Measurements from ENCODE around the gene ZNF853. TPM values are rescaled to one million over a fixed set of nuclear protein-coding genes. Genes with fewer than 3 reads are reported as not detected.
"Not testable (repeated sequence)": the region's sequence is repeated elsewhere in the genome, so short reads cannot be mapped to it uniquely, and the experiment has no call there.

Gene ZNF853
- total RNA-seq, 2 donors from 2014 or later: 16.5 to 17.2 TPM

DNA sequence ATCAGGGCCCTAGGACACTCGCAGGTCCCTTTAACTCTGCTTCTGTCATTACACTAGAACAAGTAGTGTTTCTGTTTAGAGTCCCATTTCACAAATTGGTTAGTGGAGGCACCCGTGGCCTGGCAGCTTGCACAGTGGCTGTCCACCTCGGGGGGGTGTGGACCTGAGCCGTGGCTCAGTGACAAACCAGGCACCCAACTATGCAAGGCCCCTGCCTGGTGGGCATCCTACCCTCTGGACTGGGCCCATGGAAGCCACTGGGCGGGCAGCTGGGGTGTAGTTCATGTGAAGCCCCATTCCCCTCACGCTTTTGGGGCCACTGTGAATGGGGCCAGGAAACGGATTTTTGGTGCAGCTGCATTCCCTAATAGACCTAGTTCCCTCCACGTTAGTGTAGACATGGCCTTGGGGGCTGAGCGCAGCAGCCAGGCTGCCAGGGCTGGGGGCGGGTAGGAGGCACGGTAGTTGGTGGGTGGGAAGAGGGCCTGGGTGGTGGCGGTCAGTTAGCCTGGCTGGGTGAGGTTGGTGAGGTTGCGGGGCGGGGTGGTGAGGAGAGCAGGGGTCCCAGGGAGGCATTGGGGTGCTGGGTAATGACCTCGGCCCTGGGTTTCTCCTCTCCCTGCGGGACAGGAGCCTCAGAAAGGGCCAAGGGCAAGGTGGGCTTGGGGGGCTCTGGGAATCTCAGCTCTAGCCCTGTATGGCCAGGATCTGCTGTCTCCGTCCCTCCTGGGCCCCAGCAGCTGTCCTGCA, 40.4 kb downstream of the ZNF853 start:
- no peak for TF ChIP-seq POLR2A (IDR thresholded peaks at IDR 0.05)
- TF ChIP-seq POLR2AphosphoS5 (IDR thresholded peaks at IDR 0.05): no peak
- TF ChIP-seq CTCF (IDR thresholded peaks at IDR 0.05): no peak
- intact Hi-C loops (cut with DNase I): no loop called here
- 95% methylated on average over 17 of the region's 17 CpGs for WGBS
- H3K4me3 ChIP-seq: no peak overlapping the region
- H3K4me1 ChIP-seq (replicated peaks): no peaks in the 10 kb centered on the region
- H3K36me3 ChIP-seq: peaks cover 0 to 35% of the 10 kb centered on the region in 2 donors
- DNase-seq (ENCODE audit: low spot score): no peak
- H3K9me3 ChIP-seq: no peaks in the 10 kb centered on the region
- no peak overlapping the region for H3K27ac ChIP-seq
- no peaks in the 10 kb centered on the region for H3K27me3 ChIP-seq (replicated peaks; ENCODE audit: insufficient read depth)

DNA sequence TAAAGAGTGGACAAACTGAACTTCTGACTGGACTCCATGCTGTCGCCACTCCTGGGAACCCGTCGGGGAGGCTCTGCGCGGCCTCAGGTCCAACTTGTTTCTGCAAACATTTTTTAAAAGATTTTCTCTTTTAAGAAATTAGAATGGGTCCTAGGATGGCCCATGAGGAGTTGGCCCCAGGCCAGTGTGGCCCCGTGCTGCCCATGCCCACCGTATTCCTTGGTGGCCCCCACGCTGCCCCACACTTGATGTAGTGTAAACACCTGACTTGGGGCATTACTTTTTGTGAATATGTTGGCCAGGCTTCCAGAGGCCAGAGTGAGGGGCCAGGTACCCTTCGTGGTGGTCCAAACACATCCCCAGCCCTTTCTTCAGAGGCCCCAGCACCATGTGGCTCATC, 41.0 kb downstream of the ZNF853 start:
- intact Hi-C loops (cut with DNase I): no loop called here
- Histone ChIP-seq H3K36me3 (peaks cover 0 to 35% of the 10 kb centered on the region in 2 donors), H3K27me3 (replicated peaks; ENCODE audit: insufficient read depth) (no peaks in the 10 kb centered on the region), H3K4me3 (no peak overlapping the region), H3K9me3 (no peaks in the 10 kb centered on the region), H3K27ac (no peak overlapping the region), H3K4me1 (replicated peaks) (no peaks in the 10 kb centered on the region)
- no peak for TF ChIP-seq POLR2AphosphoS5 (IDR thresholded peaks at IDR 0.05)
- no peak for TF ChIP-seq CTCF (IDR thresholded peaks at IDR 0.05)
- no peak for TF ChIP-seq POLR2A (IDR thresholded peaks at IDR 0.05)
- DNase-seq (ENCODE audit: low spot score): no peak
- 93% methylated on average over 9 of the region's 9 CpGs for WGBS

- H3K4me3 ChIP-seq: no peak overlapping the region
- H3K9me3 ChIP-seq: no peaks in the 10 kb centered on the region
- intact Hi-C loops (cut with DNase I): no loop called here
- H3K27ac ChIP-seq: no peak overlapping the region
- H3K27me3 ChIP-seq (replicated peaks; ENCODE audit: insufficient read depth): no peaks in the 10 kb centered on the region
- DNase-seq (ENCODE audit: low spot score): no peak
- H3K4me1 ChIP-seq (replicated peaks): no peaks in the 10 kb centered on the region
- TF ChIP-seq POLR2A (IDR thresholded peaks at IDR 0.05) (no peak), POLR2AphosphoS5 (IDR thresholded peaks at IDR 0.05) (no peak), CTCF (IDR thresholded peaks at IDR 0.05) (no peak)
- WGBS: 24% methylated on average over 11 of the region's 11 CpGs
- H3K36me3 ChIP-seq: peaks cover 0 to 12% of the 10 kb centered on the region in 2 donors
These were observed 43.4 kb downstream of the ZNF853 start for GRCh38 chr7:6658618-6659345.

- intact Hi-C loops (cut with DNase I); H3K4me3 ChIP-seq; H3K9me3 ChIP-seq; H3K27me3 ChIP-seq (replicated peaks; ENCODE audit: insufficient read depth); H3K36me3 ChIP-seq; H3K27ac ChIP-seq; H3K4me1 ChIP-seq (replicated peaks); DNase-seq (ENCODE audit: low spot score): not testable (repeated sequence)
- WGBS: 100% methylated on average over 4 of the region's 34 CpGs
These were observed 55.4 kb downstream of the ZNF853 start for GRCh38 chr7:6670851-6671250.

Other genes with a start within 250 kb of the ZNF853 start
- gene RAC1, start 241.1 kb upstream of the ZNF853 start, total RNA-seq: 100 to 1,000 TPM; 175 to 180 TPM
- 10 to 100 TPM in 1 of 2 donors, 1 to 10 TPM in 1; 9.7 to 20.4 TPM for gene DAGLB, start 167.7 kb upstream of the ZNF853 start, total RNA-seq
- gene KDELR2, start 131.5 kb upstream of the ZNF853 start, total RNA-seq: 100 to 1,000 TPM in 1 of 2 donors, 10 to 100 TPM in 1; 75.2 to 117 TPM
- 1 to 10 TPM in 1 of 2 donors, under 1 TPM in 1; 0.73 to 2.6 TPM for gene GRID2IP, start 64.1 kb upstream of the ZNF853 start, total RNA-seq
- 10 to 100 TPM; 69.9 to 73.3 TPM for gene ZDHHC4, start 38.2 kb upstream of the ZNF853 start, total RNA-seq
- 10 to 100 TPM; 38.3 to 38.7 TPM for gene INTS15, start 25.6 kb upstream of the ZNF853 start, total RNA-seq
- gene ZNF316, start 21.7 kb downstream of the ZNF853 start, total RNA-seq: 10 to 100 TPM; 39.2 to 53.8 TPM
- gene ZNF12, start 91.3 kb downstream of the ZNF853 start, total RNA-seq: 10 to 100 TPM; 22.1 to 24.1 TPM
- 10 to 100 TPM in 1 of 2 donors, not detected in 1; 14.6 TPM for gene RSPH10B2, start 138.5 kb downstream of the ZNF853 start, total RNA-seq
- gene CCZ1B, start 210.7 kb downstream of the ZNF853 start, total RNA-seq: 10 to 100 TPM; 22.7 to 38.1 TPM

Data from prostate gland (tissue), 2 donors.